Hippocampal formation (tissue), 2 donors: ENCODE results near the gene WIZ.

Experiments
- DNase-seq, 2 donors: peaks; one replicate each; lab custom pipeline; 2025; lab: John Stamatoyannopoulos, UW

The WIZ gene

DNA sequence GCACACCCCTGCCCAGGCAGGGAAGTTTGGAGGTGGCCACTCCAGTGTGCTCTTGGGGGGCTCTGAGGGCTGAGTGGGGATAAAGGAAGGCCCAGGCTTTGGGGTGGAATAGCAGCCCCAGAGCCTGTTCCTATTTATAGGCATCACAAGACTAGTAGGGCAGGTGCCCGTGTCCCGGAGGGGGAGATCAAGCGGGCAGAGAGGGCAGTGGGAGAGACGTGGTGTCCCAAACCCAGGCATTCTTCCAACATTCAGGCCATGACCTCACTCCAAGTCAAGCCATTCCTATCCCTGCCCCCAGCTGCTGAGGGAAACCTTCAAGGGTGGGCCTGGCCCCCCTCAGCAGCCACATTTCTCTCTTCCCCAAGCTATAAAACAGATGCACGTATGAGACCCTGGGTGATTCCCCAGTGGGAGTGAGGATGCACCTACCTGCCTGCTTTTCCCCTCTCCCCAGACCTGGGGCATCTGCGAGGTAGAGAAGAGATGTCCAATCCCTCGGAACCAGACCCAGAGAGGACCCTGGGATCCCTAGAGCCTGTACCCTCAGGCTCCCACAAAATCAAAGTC, 3.9 kb downstream of the WIZ start:
- no peak for DNase-seq

DNA sequence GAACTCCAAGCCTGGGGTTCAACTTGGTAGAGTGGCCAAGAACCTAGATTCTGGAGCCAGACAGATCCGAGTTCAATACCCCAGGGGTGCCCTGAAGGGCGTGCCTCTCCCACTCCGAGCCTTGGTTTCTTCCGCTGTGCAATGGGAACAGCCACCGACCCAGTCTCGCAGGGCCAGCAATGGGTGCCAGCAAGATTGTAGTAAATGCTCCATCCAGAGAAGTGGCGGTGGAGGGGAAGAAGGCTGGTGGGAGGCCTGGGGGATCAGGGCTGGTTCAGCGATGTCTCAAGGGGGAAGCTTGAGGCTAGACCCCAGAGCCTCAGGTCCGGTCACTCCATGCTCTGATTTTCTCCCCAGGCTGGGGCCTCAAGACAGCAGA, 4.5 kb downstream of the WIZ start:
- no peak for DNase-seq

DNA sequence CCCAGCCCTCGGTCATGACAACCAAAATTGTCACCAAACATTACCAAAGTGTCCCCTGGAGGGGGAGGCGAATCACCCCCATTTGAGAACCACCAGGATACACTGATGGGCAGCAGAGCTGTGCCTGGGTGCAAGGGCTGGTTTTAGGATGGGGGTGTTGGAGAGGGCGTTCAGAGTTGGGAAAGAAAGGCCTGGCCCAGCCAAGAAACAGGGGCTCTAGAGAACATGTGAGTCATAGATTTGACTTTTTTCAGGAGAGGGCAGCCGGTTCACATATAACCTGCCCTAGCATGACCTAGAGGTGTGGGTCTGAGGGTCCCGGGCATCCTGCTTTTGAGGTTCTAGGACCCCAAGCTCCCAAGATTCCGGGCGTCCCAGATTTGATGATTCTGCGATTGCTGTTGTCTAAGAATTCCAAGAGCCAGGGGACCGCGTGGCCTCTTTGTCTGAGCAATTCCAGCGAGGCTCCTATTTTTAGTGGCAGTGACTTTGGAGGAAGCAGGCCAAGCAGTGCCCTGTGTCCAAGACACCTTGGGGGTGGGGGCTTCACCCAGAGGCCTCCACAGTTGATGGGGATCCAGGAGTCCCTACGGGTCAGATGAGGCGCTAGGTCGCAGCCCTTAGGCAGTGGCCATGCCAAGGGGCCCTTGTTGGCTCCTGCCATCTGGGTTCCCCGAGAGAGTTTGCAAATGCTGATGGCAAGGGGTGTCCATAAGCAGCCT, 5.1 kb downstream of the WIZ start:
- no peak for DNase-seq

DNA sequence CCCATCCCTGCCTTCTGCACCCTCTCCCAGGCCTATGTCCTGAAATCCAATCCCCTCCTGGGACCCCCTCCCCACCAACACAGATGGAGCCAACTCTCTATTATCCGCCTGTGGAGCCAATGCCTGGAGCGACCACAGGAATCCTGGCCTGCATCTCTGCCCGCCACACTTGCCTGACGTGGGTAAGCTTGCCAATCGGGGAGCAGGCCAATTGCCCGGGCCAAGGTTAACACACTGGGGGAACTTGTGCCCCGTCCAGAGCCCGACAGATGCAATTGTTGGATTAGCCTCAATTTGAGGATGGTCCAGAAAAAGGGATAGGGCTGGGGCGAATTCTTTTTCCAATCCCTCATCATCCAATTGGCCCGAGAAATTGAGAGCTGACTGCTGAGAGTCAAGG, 5.9 kb downstream of the WIZ start:
- DNase-seq: peak in 1 of 2 donors; percentile 8

DNA sequence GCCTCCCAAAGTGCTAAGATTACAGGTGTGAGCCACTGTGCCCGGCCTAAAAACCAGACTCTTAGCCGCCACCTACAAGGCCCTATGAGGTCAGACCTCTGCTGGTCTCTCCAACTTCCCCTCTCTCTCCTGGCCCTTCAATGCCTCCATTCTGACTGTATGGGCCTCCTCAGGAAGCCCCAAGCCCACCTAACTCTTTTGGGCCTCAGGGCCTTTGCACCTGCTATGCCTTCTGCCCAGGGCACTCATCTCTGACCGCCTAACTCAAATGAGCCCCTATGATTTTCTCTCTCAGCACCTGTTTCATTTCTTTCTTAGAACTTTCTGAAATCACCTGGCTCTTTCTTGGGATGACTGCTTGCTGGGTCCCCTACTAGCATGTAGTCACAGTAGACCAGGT, 6.4 kb downstream of the WIZ start:
- DNase-seq: no peak

DNA sequence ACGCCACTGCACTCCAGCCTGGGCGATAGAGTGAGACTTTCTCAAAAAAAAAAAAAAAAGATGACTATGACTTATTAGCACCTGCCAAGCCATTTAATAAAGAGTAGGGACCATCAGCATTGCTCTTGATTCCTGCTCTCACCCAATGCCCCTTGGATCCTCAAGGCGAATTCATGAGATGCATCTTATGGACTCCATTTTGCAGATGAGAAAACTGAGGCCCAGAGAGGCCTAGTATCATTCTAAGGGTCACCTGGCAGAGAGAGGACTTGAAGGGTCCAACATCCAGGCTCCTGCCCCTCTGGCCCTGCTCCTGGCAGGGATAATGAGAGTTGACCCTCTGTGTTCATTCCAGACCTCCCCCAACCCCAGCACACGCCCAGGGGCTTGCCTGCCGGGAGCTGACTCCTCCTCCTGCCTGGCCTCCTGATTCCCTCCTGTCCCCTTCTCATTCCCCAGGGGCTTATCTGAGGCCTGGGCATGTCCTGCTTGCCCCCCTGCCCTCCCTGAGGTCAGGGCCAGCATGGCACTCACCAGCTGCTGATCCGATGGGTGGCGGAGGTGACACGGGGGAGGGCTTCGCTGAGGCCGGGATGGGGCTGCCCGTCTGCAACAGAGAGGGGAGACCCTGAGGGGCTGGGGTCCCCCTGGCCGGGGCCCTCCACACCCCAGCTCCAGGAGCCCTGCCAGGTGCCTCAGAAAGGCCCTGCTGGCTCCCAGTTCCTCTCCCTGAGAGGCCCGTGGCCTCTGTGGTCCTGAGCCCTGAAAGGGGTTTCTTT, 7.4 kb downstream of the WIZ start:
- no peak for DNase-seq

DNA sequence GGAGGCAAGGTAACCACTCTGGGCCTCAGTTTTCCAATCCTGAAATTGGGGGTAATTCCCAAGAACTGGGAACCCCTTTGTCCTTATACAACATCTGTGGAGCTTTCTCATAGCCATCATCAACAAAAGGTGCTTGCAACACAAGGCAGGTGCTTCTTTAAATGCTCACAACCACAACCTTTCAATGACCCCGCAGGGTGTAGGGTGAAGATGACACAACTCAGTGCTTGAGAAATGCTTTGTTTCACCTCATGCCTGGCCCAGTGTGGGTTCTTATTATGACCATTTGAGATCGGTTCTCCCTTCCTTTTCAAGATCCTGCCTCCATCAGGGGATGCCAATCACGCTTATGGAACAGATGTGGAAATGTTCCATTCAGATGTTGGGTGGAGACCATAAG, 8.4 kb downstream of the WIZ start:
- no peak for DNase-seq

DNA sequence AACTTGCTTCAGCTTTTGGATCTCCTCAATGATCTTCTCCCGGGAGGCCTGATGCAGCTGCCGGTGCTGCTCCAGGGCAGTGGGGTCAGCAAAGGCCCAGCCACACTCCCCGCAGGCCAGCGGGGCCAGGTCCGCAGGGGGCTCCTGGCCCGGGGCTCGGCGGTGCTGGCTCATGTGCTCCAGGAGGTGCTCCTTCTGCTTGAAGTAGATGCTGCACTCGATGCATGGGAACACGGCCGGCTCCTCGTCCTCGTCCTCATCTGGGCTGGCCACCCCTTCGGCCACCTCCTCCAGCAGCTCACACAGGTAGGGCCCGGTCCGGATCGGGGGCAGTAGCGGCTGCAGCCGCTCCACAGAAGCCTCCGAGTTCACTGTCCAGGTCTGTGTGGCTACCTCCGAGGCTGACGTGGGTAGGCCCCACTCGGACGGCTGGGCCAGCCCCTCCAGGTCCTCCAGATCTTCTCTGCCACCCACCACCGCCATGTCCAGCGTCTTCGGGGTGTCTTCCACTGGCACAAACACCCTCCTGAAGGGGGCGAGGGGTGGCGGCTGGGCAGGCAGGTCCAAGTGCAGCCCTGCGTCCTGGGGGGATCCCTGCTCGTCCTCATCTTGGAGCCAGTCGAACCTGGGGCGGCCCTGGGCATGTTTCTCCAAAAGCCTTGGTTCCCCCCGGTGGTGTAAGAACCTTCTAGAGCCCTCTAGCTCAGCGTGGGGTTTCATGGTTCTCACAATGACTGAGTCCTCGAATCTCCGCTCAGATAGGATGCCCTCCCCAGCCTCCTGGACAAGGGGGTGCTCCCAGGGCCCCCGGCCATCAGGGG, 9.7 kb downstream of the WIZ start:
- DNase-seq: no peak

DNA sequence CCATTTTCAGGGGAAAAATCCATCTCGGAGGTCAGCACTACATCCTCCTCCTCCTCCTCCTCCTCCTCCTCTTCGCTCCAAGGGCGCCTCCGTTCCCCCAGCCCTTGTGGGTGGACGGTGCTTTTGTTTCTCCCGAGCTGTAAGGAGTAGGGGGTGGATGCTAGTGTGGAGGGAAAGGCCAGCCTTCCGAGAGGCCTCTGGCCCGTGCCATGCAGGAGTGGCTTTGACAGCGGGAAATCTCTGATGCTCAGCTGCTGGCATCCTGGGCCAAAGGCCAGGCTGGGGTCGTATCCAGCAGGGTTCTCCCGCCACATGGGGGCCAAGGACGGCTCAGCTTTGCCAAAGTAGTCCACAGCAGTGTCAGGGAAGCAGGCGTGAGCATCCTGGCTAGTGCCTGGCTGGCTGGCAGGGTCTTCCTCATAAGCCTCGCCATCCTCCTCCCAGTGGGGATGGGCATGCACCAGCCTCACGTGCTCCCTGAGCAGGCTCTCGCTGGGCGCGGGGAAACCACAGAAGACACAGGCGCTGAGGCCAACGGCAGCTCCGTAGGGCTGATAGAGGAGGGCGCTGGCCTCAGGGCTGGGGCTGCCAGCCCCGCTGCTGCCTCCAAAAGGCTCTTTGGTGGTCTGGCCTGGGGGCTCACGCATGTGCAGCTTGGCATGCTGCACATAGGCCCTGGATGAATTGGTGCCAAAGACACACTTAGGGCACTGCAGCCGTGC, 10.5 kb downstream of the WIZ start:
- no peak for DNase-seq

DNA sequence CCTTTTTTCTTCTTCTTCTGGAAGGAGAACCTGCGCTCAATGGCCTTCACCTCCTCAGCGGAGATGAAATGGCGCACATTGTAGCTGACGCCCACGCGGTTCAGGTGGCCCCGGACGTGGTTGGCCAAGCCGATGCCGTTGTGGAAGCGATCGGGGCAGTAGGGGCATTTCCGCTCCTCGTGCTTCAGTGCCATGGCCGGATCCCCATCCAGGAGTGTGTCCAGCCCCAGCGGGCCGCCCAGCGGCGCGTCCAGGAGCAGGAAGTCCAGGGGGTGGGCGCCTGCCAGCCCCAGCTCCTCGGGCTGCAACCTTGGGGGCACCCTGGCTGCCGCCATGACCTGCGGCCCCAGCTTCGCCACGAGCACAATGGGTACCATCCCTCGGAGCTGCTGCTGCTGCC, 11.2 kb downstream of the WIZ start:
- no peak for DNase-seq

DNA sequence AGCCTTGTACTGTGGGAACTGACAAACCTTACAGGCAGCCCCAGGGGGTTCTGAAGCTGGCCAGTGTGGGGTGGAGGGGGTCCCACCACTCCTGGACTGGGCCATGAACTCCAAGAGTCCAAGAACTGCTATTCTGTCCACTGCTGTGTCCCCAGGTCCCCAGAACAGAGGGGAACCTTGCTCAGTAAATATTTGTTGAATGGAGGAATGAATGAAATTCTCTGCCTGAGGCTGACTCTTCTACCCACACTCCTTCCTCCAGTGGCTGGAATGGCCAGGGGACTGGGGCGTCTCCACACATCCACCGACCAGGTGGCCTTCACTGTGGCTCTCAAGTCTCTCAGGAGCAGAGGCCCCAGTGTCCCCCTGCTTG, 11.6 kb downstream of the WIZ start:
- no peak for DNase-seq

DNA sequence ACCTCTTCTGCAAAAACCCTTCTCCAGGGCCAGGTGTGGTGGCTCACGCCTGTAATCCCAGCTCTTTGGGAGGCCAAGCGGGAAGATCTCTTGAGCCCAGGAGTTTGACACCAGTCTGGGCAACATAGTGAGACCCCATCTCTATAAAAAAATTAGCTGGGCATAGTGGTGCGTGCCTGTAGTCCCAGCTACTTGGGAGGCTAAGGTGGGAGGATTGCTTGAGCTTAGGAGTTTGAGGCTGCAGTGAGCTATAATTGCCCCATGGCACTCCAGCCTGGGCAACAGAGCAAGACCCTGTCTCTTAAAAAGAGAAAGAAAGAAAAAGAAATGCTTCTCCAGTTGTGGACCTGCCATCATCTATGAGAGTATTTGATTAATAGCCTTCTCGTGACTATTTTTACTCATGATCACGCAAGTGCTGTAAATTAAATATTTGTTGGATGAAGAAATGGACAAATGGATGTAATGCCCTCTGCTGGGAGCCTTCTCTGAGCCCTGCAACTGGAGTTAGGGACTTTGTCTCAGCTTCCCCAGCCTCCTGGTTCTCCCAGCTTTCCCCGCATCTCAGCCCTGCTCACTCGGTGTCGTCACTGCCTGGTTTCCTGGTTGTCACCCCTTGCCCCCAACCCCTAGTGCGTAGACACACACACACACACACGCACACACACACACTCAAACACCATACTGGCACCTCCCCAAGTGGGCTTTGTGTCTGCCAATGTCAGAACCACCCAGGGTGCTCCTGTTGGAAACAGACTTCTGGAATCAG, 12.2 kb downstream of the WIZ start:
- no peak for DNase-seq

DNA sequence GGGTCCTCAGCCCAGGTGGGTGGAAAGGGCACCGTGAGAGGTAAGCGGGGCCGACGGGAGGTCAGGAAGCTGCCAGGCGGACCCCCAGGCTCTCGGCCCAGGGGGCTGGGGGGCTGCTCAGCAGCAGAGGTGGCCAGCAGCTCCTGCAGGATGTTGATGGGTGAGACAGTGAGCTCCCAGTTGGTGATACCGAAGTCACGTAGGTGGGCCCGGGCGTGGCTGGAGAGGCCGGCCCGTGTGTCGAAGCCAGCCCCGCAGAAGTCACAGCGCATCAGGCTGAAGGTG, 13.0 kb downstream of the WIZ start:
- DNase-seq: no peak

DNA sequence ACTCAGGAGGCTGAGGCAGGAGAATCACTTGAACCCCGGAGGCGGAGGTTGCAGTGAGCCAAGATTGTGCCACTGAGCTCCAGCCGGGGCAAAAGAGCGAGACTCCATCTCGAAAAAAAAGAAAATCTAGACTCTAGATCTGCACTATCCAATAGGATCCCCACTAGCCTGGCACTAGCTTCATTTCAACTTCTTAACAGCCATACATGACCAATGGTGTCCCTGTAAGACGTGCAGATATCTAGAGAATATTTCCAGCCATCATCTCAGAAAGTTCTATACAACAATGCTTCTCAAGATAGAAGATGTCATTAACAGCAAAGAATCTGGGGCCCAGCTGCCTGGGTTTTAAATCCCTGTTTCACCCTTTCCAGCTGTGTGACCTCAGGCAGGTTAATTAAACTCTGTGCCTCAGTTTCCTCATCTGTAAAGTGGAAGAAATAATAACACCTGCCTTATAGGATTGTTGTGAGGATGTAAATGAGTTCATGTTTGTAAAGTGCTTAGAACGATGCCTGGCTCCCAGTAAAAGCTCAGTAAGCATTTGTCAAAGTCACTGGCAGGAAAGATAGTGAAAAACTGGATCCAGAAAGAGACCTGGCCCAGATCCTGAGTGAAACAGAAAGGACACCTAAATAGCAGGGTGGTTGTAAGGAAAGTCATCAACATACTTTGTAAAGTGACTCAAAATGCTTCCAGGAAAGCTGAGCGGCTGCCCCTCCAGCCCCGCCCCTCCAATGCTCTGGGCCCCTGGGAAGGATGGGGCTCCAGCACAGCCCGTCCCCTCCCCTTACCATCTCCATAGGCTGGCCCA, 13.5 kb downstream of the WIZ start:
- DNase-seq: no peak

DNA sequence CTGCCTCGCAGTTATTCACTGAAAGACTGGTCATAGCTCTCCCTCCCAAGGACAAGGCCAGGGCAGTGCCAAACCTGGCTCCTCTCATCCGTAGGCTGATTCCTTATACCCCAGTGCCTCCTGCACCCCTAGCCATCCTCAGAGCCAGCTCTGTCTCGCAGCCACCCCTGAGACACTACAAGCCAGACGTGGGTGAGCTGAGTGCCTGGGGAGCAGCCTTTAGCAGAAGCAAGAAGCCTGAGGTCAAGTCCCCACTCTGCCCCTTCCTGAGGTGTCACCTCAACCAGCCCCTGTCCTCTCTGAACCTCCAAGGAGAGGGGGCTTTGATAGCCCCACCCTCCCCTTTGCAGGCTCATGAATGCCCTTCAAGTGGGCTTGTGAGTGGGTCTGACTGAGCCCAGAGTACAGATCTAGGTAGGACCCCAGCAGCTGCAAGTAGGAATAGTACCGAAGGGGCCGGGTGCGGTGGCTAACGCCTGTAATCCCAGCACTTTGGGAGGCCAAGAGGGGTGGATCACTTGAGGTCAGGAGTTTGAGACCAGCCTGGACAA, 16.2 kb downstream of the WIZ start:
- DNase-seq: no peak

DNA sequence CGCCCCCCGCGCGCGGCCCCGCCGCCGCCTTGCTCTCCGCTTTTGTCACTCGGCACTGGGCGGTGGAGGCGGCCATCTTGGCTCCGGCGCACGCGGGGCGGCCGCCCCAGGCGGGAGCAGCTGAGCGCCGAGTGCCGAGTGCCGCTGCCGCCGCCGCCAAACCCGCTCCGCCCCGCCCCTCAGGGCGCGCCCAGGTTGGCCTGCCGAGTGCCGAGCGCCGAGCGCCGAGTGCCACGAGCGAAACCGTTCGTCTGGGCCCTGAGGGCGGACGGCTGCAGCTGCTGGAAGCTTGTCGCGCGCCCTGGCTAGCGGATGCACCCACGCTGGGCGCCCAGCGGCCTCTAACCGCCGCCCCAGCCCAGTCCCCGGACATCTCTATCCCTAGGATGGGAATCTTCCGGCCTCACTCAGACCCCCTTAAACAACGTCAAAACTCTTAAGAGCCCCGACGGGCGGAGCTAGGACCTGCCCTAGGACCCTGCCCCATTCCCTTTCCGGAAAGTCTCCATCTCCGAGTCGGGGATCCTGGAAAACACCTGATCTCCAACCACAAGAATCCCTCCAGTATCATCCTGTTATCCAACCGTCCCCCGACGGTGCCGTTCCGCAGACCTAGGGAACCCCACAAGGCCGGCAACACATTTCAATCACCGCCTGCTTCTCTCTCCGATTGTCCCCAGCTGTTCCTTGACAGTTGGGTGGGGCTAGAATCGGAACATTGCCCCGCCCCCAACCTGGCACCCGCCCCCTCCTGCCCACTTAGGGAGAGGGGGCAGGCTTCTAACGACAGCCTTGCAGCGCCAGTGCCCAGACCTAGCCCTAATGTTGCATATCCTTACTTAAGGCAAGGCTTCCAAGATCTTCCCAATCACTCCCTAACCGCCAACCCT, 16.9 kb downstream of the WIZ start:
- DNase-seq: peak; percentile 81 to 82

DNA sequence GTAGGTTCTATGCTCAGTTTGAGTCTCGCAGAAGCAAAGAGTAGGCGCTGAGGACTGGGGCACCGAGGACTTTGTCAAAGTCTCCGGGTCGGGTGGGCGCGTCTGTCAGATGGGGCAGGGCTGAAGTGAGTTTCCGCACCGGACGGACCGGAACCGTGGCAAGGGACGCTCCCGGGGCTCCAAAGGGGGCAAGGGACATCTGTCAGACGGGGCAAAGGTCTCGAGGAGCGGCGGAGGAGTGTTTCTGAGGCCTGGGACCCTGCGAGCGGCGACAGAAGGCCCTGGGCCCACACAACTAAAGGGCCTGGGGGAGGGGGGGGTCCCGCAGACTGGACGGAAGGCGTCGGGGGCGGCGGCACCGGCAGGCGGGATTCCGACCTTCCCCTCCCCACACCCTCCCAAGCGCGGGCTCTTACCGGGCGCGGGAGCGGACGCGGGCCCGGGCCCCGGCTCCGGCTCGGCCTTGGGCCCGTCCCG, 17.7 kb downstream of the WIZ start:
- no peak for DNase-seq

DNA sequence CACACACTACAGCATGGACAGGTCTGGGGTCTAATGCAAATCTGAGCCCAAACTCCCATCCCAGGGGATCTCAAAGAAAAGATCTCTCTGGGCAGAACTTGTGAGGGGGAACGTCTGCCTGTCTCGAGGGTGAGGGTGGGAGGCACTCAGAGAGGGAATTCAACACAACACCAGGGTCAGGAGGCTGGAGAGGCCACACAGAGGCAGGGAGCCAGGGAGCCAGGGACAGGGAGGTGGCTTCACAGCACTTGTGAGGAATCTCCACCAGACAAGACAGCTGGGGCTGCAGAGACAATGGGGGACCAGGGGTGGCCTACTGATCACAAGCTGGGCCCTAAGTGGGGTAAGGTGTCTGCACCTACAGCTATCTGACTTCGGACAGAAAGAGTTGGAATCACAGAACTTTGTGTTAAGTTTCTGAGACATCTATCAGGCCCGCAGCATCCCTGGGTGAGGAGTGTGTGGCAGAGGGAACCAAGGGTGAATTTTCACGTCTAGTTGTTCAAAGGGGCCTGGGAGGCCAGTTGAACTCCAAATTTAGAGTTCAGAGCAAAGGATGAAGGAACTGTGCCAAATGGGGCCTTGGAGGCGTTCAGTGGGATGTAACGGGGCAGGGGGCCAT, 18.2 kb downstream of the WIZ start:
- DNase-seq: no peak
